BLaER1 (cell line): ENCODE results near the gene HECTD4.

Experiments
- H3K27ac ChIP-seq: shearing (Covaris generic); formaldehyde crosslinking; 2 replicates; pipeline ENCODE4 v1.8.1; 2022
- H3K27me3 ChIP-seq: shearing (Covaris generic); formaldehyde crosslinking; 2 replicates; pipeline ENCODE4 v1.8.1; 2022
- H3K36me3 ChIP-seq: shearing (Covaris generic); formaldehyde crosslinking; 2 replicates; pipeline ENCODE4 v1.8.1; 2022
- H3K4me1 ChIP-seq: shearing (Covaris generic); formaldehyde crosslinking; 2 replicates; pipeline ENCODE4 v1.8.1; 2022
- H3K4me2 ChIP-seq: shearing (Covaris generic); formaldehyde crosslinking; 2 replicates; pipeline ENCODE4 v1.8.1; 2022
- H3K4me3 ChIP-seq: shearing (Covaris generic); formaldehyde crosslinking; 2 replicates; pipeline ENCODE4 v1.8.1; 2022
- H3K9ac ChIP-seq: shearing (Covaris generic); formaldehyde crosslinking; 2 replicates; pipeline ENCODE4 v1.8.1; 2022
- H3K9me3 ChIP-seq: shearing (Covaris generic); formaldehyde crosslinking; 2 replicates; pipeline ENCODE4 v1.8.1; 2022
- H4K20me1 ChIP-seq: shearing (Covaris generic); formaldehyde crosslinking; 2 replicates; pipeline ENCODE4 v1.8.1; 2022
- Cebpa-rat ChIP-seq: shearing (Covaris generic); IDR thresholded peaks from 2 replicates; pipeline ENCODE4 v1.8.1; 2022

The HECTD4 gene

GRCh38 chr12:112325622-112326207 is 56.5 kb downstream of the HECTD4 start:
- no peak overlapping the region for H3K4me3 ChIP-seq
- no peak overlapping the region for H3K9ac ChIP-seq
- H3K4me1 ChIP-seq: no peaks in the 10 kb centered on the region
- TF ChIP-seq Cebpa-rat: no peak
- no peak overlapping the region for H3K27ac ChIP-seq
- 0 out of 2 replicates have a peak, but pooled peaks cover 6% of the 10 kb centered on the region for H3K36me3 ChIP-seq
- no peaks in the 10 kb centered on the region for H3K27me3 ChIP-seq
- H3K9me3 ChIP-seq: no peaks in the 10 kb centered on the region
- H3K4me2 ChIP-seq: no peak overlapping the region
- H4K20me1 ChIP-seq: peaks cover 83% of the 10 kb centered on the region

GRCh38 chr12:112325157-112325556 is 57.1 kb downstream of the HECTD4 start:
- Histone ChIP-seq H3K9me3 (no peaks in the 10 kb centered on the region), H3K27me3 (no peaks in the 10 kb centered on the region), H3K4me2 (no peak overlapping the region), H4K20me1 (peaks cover 83% of the 10 kb centered on the region), H3K36me3 (peaks cover 6% of the 10 kb centered on the region; the same call in 1 of the 2 replicates), H3K4me3 (no peak overlapping the region), H3K4me1 (no peaks in the 10 kb centered on the region), H3K9ac (no peak overlapping the region), H3K27ac (no peak overlapping the region)
- no peak for TF ChIP-seq Cebpa-rat

- Histone ChIP-seq H3K9ac (no peak overlapping the region), H3K4me3 (no peak overlapping the region), H3K36me3 (peaks cover 23% of the 10 kb centered on the region), H3K27ac (no peak overlapping the region), H3K9me3 (no peaks in the 10 kb centered on the region), H3K4me1 (no peaks in the 10 kb centered on the region), H3K27me3 (no peaks in the 10 kb centered on the region), H4K20me1 (peaks cover 73% of the 10 kb centered on the region), H3K4me2 (no peak overlapping the region)
- TF ChIP-seq Cebpa-rat: no peak
These were observed 59.2 kb downstream of the HECTD4 start for GRCh38 chr12:112322882-112323547.

GRCh38 chr12:112322441-112322840 is 59.8 kb downstream of the HECTD4 start:
- H3K4me1 ChIP-seq: no peaks in the 10 kb centered on the region

GRCh38 chr12:112321245-112321644 is 61.0 kb downstream of the HECTD4 start:
- Histone ChIP-seq H3K4me3 (no peak overlapping the region), H3K27ac (no peak overlapping the region), H3K9me3 (no peaks in the 10 kb centered on the region), H3K9ac (no peak overlapping the region), H3K4me2 (no peak overlapping the region), H3K27me3 (no peaks in the 10 kb centered on the region), H3K4me1 (no peaks in the 10 kb centered on the region), H4K20me1 (peaks cover 62% of the 10 kb centered on the region), H3K36me3 (peaks cover 35% of the 10 kb centered on the region)
- TF ChIP-seq Cebpa-rat: no peak

More at GRCh38 chr12:112322441-112322840, 59.8 kb downstream of the HECTD4 start:
- Histone ChIP-seq H3K27ac (no peak overlapping the region), H3K36me3 (peaks cover 29% of the 10 kb centered on the region), H3K4me2 (no peak overlapping the region), H3K4me3 (no peak overlapping the region), H3K27me3 (no peaks in the 10 kb centered on the region), H4K20me1 (peaks cover 67% of the 10 kb centered on the region), H3K9me3 (no peaks in the 10 kb centered on the region), H3K9ac (no peak overlapping the region)
- no peak for TF ChIP-seq Cebpa-rat

GRCh38 chr12:112319395-112319794 is 62.8 kb downstream of the HECTD4 start:
- no peak overlapping the region for H3K9ac ChIP-seq
- H3K9me3 ChIP-seq: no peaks in the 10 kb centered on the region
- H3K27ac ChIP-seq: no peak overlapping the region

GRCh38 chr12:112317481-112317880 is 64.8 kb downstream of the HECTD4 start:
- H3K4me1 ChIP-seq: no peaks in the 10 kb centered on the region
- H3K9ac ChIP-seq: no peak overlapping the region
- H3K36me3 ChIP-seq: peaks cover 67% of the 10 kb centered on the region
- peaks cover 50% of the 10 kb centered on the region for H4K20me1 ChIP-seq
- TF ChIP-seq Cebpa-rat: no peak
- no peak overlapping the region for H3K27ac ChIP-seq
- no peaks in the 10 kb centered on the region for H3K27me3 ChIP-seq
- no peaks in the 10 kb centered on the region for H3K9me3 ChIP-seq
- H3K4me3 ChIP-seq: no peak overlapping the region
- no peak overlapping the region for H3K4me2 ChIP-seq

More at GRCh38 chr12:112319395-112319794, 62.8 kb downstream of the HECTD4 start:
- Histone ChIP-seq H3K36me3 (peaks cover 48% of the 10 kb centered on the region), H4K20me1 (peaks cover 61% of the 10 kb centered on the region), H3K4me2 (no peak overlapping the region), H3K4me1 (no peaks in the 10 kb centered on the region), H3K4me3 (no peak overlapping the region), H3K27me3 (no peaks in the 10 kb centered on the region)
- no peak for TF ChIP-seq Cebpa-rat

- no peaks in the 10 kb centered on the region for H3K27me3 ChIP-seq
- no peak for TF ChIP-seq Cebpa-rat
- peaks cover 84% of the 10 kb centered on the region for H3K36me3 ChIP-seq
- H3K4me3 ChIP-seq: no peak overlapping the region
- no peak overlapping the region for H3K9ac ChIP-seq
- H3K27ac ChIP-seq: no peak overlapping the region
- H3K9me3 ChIP-seq: no peaks in the 10 kb centered on the region
- peaks cover 7% of the 10 kb centered on the region; the same call in 1 of the 2 replicates for H3K4me1 ChIP-seq
- peaks cover 25% of the 10 kb centered on the region for H4K20me1 ChIP-seq
- no peak overlapping the region for H3K4me2 ChIP-seq
These were observed 67.2 kb downstream of the HECTD4 start for GRCh38 chr12:112314981-112315380.

- no peak overlapping the region for H3K27ac ChIP-seq
- peaks cover 87% of the 10 kb centered on the region for H3K36me3 ChIP-seq
- H3K4me3 ChIP-seq: no peak overlapping the region
- H4K20me1 ChIP-seq: peaks cover under 1% of the 10 kb centered on the region; the same call in 1 of the 2 replicates
- no peak overlapping the region for H3K9ac ChIP-seq
- no peak for TF ChIP-seq Cebpa-rat
- no peaks in the 10 kb centered on the region for H3K27me3 ChIP-seq
- no peaks in the 10 kb centered on the region for H3K9me3 ChIP-seq
- peaks cover 7% of the 10 kb centered on the region; the same call in 1 of the 2 replicates for H3K4me1 ChIP-seq
- no peak overlapping the region for H3K4me2 ChIP-seq
These were observed 72.4 kb downstream of the HECTD4 start for GRCh38 chr12:112309797-112310196.

- no peaks in the 10 kb centered on the region for H3K9me3 ChIP-seq
- no peak overlapping the region for H3K4me3 ChIP-seq
- no peak overlapping the region for H3K27ac ChIP-seq
- no peak for TF ChIP-seq Cebpa-rat
- peaks cover 7% of the 10 kb centered on the region; the same call in 1 of the 2 replicates for H3K4me1 ChIP-seq
- H3K4me2 ChIP-seq: no peak overlapping the region
- peaks cover 86% of the 10 kb centered on the region for H3K36me3 ChIP-seq
- H4K20me1 ChIP-seq: no peaks in the 10 kb centered on the region
- H3K27me3 ChIP-seq: no peaks in the 10 kb centered on the region
- no peak overlapping the region for H3K9ac ChIP-seq
These were observed 73.6 kb downstream of the HECTD4 start for GRCh38 chr12:112308652-112309051.
